ENCODE measurements around the gene ALPI. TPM values are rescaled to one million over a fixed set of nuclear protein-coding genes. Genes with fewer than 3 reads are reported as not detected.
"Not testable (repeated sequence)": the region's sequence is repeated elsewhere in the genome, so short reads cannot be mapped to it uniquely, and the experiment has no call there.

Gene ALPI
- total and polyA plus RNA-seq, 2 donors (not counting 1 experiment from before 2014, with no cell fraction given) = not detected

- not testable (repeated sequence) for DNase-seq (ENCODE audit: low read depth in 2 of 2); H3K9ac ChIP-seq (ENCODE audit: insufficient read depth, low read length); H3K9me3 ChIP-seq (ENCODE audit: control insufficient read depth, insufficient read depth, low read depth, low read length); H3K4me2 ChIP-seq (ENCODE audit: extremely low read depth, insufficient read depth, low read length); H3K27ac ChIP-seq (ENCODE audit: insufficient read depth, low read length); H3K4me3 ChIP-seq (replicated peaks in 1 of 4; ENCODE audit: control extremely low read depth in 1 of 4, insufficient read depth in 1 of 4, low read depth in 3 of 4, low read length in 4 of 4); H3K79me2 ChIP-seq (ENCODE audit: control insufficient read depth, insufficient read depth, low read length); H2AFZ ChIP-seq (ENCODE audit: low read length); H3K27me3 ChIP-seq (ENCODE audit: control insufficient read depth, insufficient read depth, low read length); H4K20me1 ChIP-seq (ENCODE audit: control insufficient read depth, extremely low read depth, insufficient read depth, low read length); H3K4me1 ChIP-seq (ENCODE audit: control insufficient read depth, extremely low read depth, insufficient read depth, low read length); H3K36me3 ChIP-seq (ENCODE audit: control insufficient read depth, insufficient read depth, low read length)
- TF ChIP-seq CTCF (conservative IDR thresholded peaks at IDR 0.05 in 1 of 2, IDR thresholded peaks at IDR 0.05 in 1 of 2; ENCODE audit: low read depth in 1 of 2, low read length in 2 of 2) = peak in 1 of 2 donors; percentile 24
Measured at GRCh38 chr2:232446266-232446777, 9.6 kb upstream of the ALPI start.

GRCh38 chr2:232447091-232447620 is 8.8 kb upstream of the ALPI start:
- Histone ChIP-seq H3K27me3 (ENCODE audit: control insufficient read depth, insufficient read depth, low read length) (no peaks in the 10 kb centered on the region), H3K4me2 (ENCODE audit: extremely low read depth, insufficient read depth, low read length) (no peak overlapping the region), H3K27ac (ENCODE audit: insufficient read depth, low read length) (no peak overlapping the region), H4K20me1 (ENCODE audit: control insufficient read depth, extremely low read depth, insufficient read depth, low read length) (no peaks in the 10 kb centered on the region), H2AFZ (ENCODE audit: low read length) (no peak overlapping the region), H3K4me1 (ENCODE audit: control insufficient read depth, extremely low read depth, insufficient read depth, low read length) (no peaks in the 10 kb centered on the region), H3K9me3 (ENCODE audit: control insufficient read depth, insufficient read depth, low read depth, low read length) (no peaks in the 10 kb centered on the region), H3K9ac (ENCODE audit: insufficient read depth, low read length) (no peak overlapping the region), H3K36me3 (ENCODE audit: control insufficient read depth, insufficient read depth, low read length) (no peaks in the 10 kb centered on the region), H3K4me3 (replicated peaks in 1 of 4; ENCODE audit: control extremely low read depth in 1 of 4, insufficient read depth in 1 of 4, low read depth in 3 of 4, low read length in 4 of 4) (no peak overlapping the region), H3K79me2 (ENCODE audit: control insufficient read depth, insufficient read depth, low read length) (no peaks in the 10 kb centered on the region)
- no peak for DNase-seq (ENCODE audit: low read depth in 2 of 2)
- TF ChIP-seq CTCF (conservative IDR thresholded peaks at IDR 0.05 in 1 of 2, IDR thresholded peaks at IDR 0.05 in 1 of 2; ENCODE audit: low read depth in 1 of 2, low read length in 2 of 2) = no peak
- no peak for TF ChIP-seq EZH2 (IDR thresholded peaks at IDR 0.05; ENCODE audit: low read length, missing control alignments)

- H3K9ac ChIP-seq (ENCODE audit: insufficient read depth, low read length) = no peak overlapping the region
- H3K27me3 ChIP-seq (ENCODE audit: control insufficient read depth, insufficient read depth, low read length) = no peaks in the 10 kb centered on the region
- no peak overlapping the region for H2AFZ ChIP-seq (ENCODE audit: low read length)
- no peaks in the 10 kb centered on the region for H3K9me3 ChIP-seq (ENCODE audit: control insufficient read depth, insufficient read depth, low read depth, low read length)
- no peak overlapping the region for H3K4me2 ChIP-seq (ENCODE audit: extremely low read depth, insufficient read depth, low read length)
- no peaks in the 10 kb centered on the region for H3K36me3 ChIP-seq (ENCODE audit: control insufficient read depth, insufficient read depth, low read length)
- H4K20me1 ChIP-seq (ENCODE audit: control insufficient read depth, extremely low read depth, insufficient read depth, low read length) = no peaks in the 10 kb centered on the region
- TF ChIP-seq CTCF (conservative IDR thresholded peaks at IDR 0.05 in 1 of 2, IDR thresholded peaks at IDR 0.05 in 1 of 2; ENCODE audit: low read depth in 1 of 2, low read length in 2 of 2) (no peak), EZH2 (IDR thresholded peaks at IDR 0.05; ENCODE audit: low read length, missing control alignments) (no peak)
- H3K79me2 ChIP-seq (ENCODE audit: control insufficient read depth, insufficient read depth, low read length) = no peaks in the 10 kb centered on the region
- no peaks in the 10 kb centered on the region for H3K4me1 ChIP-seq (ENCODE audit: control insufficient read depth, extremely low read depth, insufficient read depth, low read length)
- H3K27ac ChIP-seq (ENCODE audit: insufficient read depth, low read length) = no peak overlapping the region
- no peak overlapping the region for H3K4me3 ChIP-seq (replicated peaks in 1 of 4; ENCODE audit: control extremely low read depth in 1 of 4, insufficient read depth in 1 of 4, low read depth in 3 of 4, low read length in 4 of 4)
- DNase-seq (ENCODE audit: low read depth in 2 of 2) = peak in 1 of 2 donors; percentile 11
Measured at GRCh38 chr2:232447638-232448303, 8.2 kb upstream of the ALPI start.

Measured in fibroblast of lung (primary cell).